A549 (cell line): ENCODE data around the gene VSTM2B. TPM values are rescaled to one million over a fixed set of nuclear protein-coding genes. Genes with fewer than 3 reads are reported as not detected.
A peak's percentile ranks its signal among the peaks of the same experiment; 100 is the strongest.

ENCODE experiments used
- ATAC-seq, 2 experiments: fragments of 200-7000 bp in 1 of 2; fragments of >200 bp in 1 of 2; cut with Nextera tagmentation in 1 of 2; cut with Tn5 transposase in 1 of 2; 3 replicates each; pipeline versions ENCODE4 v1.8.0 to v1.9.1; 2018 to 2020; ENCODE audit warnings: mild to moderate bottlenecking in 1 of 2, moderate library complexity in 1 of 2
- CTCF ChIA-PET: fragments of 300-600 bp; sonication (Branson Sonifier 250); formaldehyde crosslinking; extraction: SDS; loops from one replicate; lab custom pipeline; 2021; ENCODE audit warnings: antibody characterized with exemption, inconsistent platforms; lab: Yijun Ruan, JAX
- POLR2A ChIA-PET: fragments of 350-600 bp; formaldehyde crosslinking; extraction: SDS; loops from one replicate; lab custom pipeline; 2021; ENCODE audit warnings: antibody characterized with exemption, inconsistent platforms; lab: Yijun Ruan, JAX
- DNase-seq, 2 experiments: peaks; one replicate each; pipeline versions ENCODE4 v3.0.0 to v3.0.0-alpha.2; 2011 to 2016; ENCODE audit warnings: low read depth in 1 of 2, low spot score in 1 of 2
- FAIRE-seq: peaks from 2 replicates; lab custom pipeline; 2011; peaks lifted over from hg19 to GRCh38; lab: Jason Lieb, UNC
- H3K27ac ChIP-seq, 2 experiments: fragments of >200 bp; sonication (Bioruptor Twin); formaldehyde crosslinking; 3 replicates each; pipeline ENCODE4 v1.5.1; 2016 to 2017
- H3K4me1 ChIP-seq: fragments of >200 bp; sonication (Bioruptor Twin); formaldehyde crosslinking; 3 replicates; pipeline ENCODE4 v1.6.1; 2016
- H3K4me2 ChIP-seq: fragments of >200 bp; sonication (Bioruptor Twin); formaldehyde crosslinking; 3 replicates; pipeline ENCODE4 v1.6.1; 2016
- H3K4me3 ChIP-seq: fragments of >200 bp; sonication (Bioruptor Twin); formaldehyde crosslinking; 3 replicates; pipeline ENCODE4 v1.5.1; 2016
- H3K9me3 ChIP-seq: fragments of >200 bp; sonication (Bioruptor Twin); formaldehyde crosslinking; 3 replicates; pipeline ENCODE4 v1.6.1; 2016
- BHLHE40 ChIP-seq: IDR thresholded peaks from 2 replicates; pipeline ENCODE4 v1.6.1; 2012; ENCODE audit warnings: low read depth, low read length, inconsistent platforms
- CBX2 ChIP-seq: fragments of 200-600 bp; sonication (generic); IDR thresholded peaks from 2 replicates; pipeline ENCODE4 v1.6.1; 2016; ENCODE audit warnings: low read depth, mild to moderate bottlenecking, borderline replicate concordance
- CHD4 ChIP-seq: fragments of 200-600 bp; sonication (generic); IDR thresholded peaks from 2 replicates; pipeline ENCODE4 v1.6.1; 2016; ENCODE audit warnings: antibody characterized with exemption, mild to moderate bottlenecking, borderline replicate concordance
- ESRRA ChIP-seq: fragments of 150-350 bp; IDR thresholded peaks from 2 replicates; pipeline ENCODE4 v1.6.1; 2014; ENCODE audit warnings: mild to moderate bottlenecking, low read length, borderline replicate concordance
- FOSB ChIP-seq: fragments of 250-450 bp; sonication (Bioruptor Pico); IDR thresholded peaks from 2 replicates; pipeline ENCODE4 v1.5.0; 2020; ENCODE audit warnings: mild to moderate bottlenecking, moderate library complexity
- GATA3 ChIP-seq: IDR thresholded peaks from 2 replicates; pipeline ENCODE4 v1.6.1; 2012; ENCODE audit warnings: borderline replicate concordance
- HEYL ChIP-seq: fragments of 250-450 bp; sonication (Bioruptor Pico); IDR thresholded peaks from 2 replicates; pipeline ENCODE4 v1.8.0; 2021; ENCODE audit warnings: mild to moderate bottlenecking, moderate library complexity
- HOXB13 ChIP-seq: fragments of 250-450 bp; sonication (Bioruptor Pico); IDR thresholded peaks from 2 replicates; pipeline ENCODE4 v1.5.0; 2020; ENCODE audit warnings: low read depth, mild to moderate bottlenecking, moderate library complexity
- HOXB5 ChIP-seq: fragments of 250-450 bp; sonication (Bioruptor Pico); IDR thresholded peaks from 2 replicates; pipeline ENCODE4 v1.5.0; 2020; ENCODE audit warnings: mild to moderate bottlenecking, moderate library complexity
- JUN ChIP-seq, 2 experiments: fragments of >200 bp; sonication (Bioruptor Twin); formaldehyde crosslinking; IDR thresholded peaks; 2 replicates in 1 of 2; 3 replicates in 1 of 2; pipeline ENCODE4 v1.6.1; 2016 to 2017
- MAX ChIP-seq: IDR thresholded peaks from 2 replicates; pipeline ENCODE4 v1.6.1; 2012
- MYC ChIP-seq: IDR thresholded peaks from 2 replicates; pipeline ENCODE4 v1.6.1; 2012; ENCODE audit warnings: mild to moderate bottlenecking, inconsistent platforms, low read length, improper control_type of control experiment, borderline replicate concordance
- NPAS2 ChIP-seq: fragments of 250-450 bp; sonication (Bioruptor Pico); IDR thresholded peaks from 2 replicates; pipeline ENCODE4 v1.8.0; 2022; ENCODE audit warnings: mild to moderate bottlenecking, moderate library complexity, borderline replicate concordance
- TFCP2L1 ChIP-seq: fragments of 250-450 bp; sonication (Bioruptor Pico); IDR thresholded peaks from 2 replicates; pipeline ENCODE4 v1.5.0; 2021; ENCODE audit warnings: mild to moderate bottlenecking
- ZFP36 ChIP-seq: fragments of 450-650 bp; IDR thresholded peaks from 2 replicates; pipeline ENCODE4 v1.6.1; 2014; ENCODE audit warnings: borderline replicate concordance; ENCODE audit not compliant: partially characterized antibody
- WGBS: methylation state at CpG from one replicate; pipeline ENCODE4 v1.1.6; 2017; ENCODE audit errors: missing lambda C conversion rate; 5-methylcytosine and 5-hydroxymethylcytosine counted together
- polyA plus RNA-seq, 4 experiments: library from polyadenylated mRNA; depleted of rRNA in 3 of 4; stranded (reverse); fragments of >200 nt; fragmentation: RNase III in 1 of 4; extraction: RNeasy Plus Mini Kit Qiagen cat#74134 plus additional on column Dnase treatment in 1 of 4; gene quantifications; 2 replicates in 3 of 4; 3 replicates in 1 of 4; pipeline ENCODE4 v1.2.3, GENCODE V29; 2011 to 2017
- TF ChIP-seq, protein P1 (sequence below): fragments of >200 bp; sonication (Bioruptor Twin); formaldehyde crosslinking; IDR thresholded peaks from 3 replicates; pipeline ENCODE4 v1.6.1; 2016
- TF ChIP-seq, protein P2 (sequence below): fragments of >200 bp; sonication (Bioruptor Twin); formaldehyde crosslinking; IDR thresholded peaks from 3 replicates; pipeline ENCODE4 v1.5.1; 2016

VSTM2B gene
- polyA plus RNA-seq, 2 of the 4 experiments (the other 2 are of a cell fraction), result not detected

GRCh38 chr19:29511768-29512167 is 14.0 kb upstream of the VSTM2B start:
- no peak for ATAC-seq
- no peak overlapping the region for H3K27ac ChIP-seq
- H3K4me1 ChIP-seq, result no peaks in the 10 kb centered on the region
- WGBS, result 17% methylated on average over 3 of the region's 3 CpGs
- H3K4me2 ChIP-seq, result no peak overlapping the region
- no peak overlapping the region for H3K4me3 ChIP-seq
- TF ChIP-seq TFCP2L1 (CRISPR knock-in tag) (no peak), HOXB5 (CRISPR knock-in tag) (no peak), NPAS2 (CRISPR knock-in tag) (no peak), ESRRA (no peak), ZFP36 (no peak), MYC (no peak), HEYL (CRISPR knock-in tag) (no peak), JUN (IDR thresholded peaks at IDR 0.05) (no peak), GATA3 (no peak), HOXB13 (CRISPR knock-in tag) (no peak), BHLHE40 (no peak), FOSB (CRISPR knock-in tag) (no peak), CHD4 (no peak)
- TF ChIP-seq, protein P1, sequence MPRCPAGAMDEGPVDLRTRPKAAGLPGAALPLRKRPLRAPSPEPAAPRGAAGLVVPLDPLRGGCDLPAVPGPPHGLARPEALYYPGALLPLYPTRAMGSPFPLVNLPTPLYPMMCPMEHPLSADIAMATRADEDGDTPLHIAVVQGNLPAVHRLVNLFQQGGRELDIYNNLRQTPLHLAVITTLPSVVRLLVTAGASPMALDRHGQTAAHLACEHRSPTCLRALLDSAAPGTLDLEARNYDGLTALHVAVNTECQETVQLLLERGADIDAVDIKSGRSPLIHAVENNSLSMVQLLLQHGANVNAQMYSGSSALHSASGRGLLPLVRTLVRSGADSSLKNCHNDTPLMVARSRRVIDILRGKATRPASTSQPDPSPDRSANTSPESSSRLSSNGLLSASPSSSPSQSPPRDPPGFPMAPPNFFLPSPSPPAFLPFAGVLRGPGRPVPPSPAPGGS, result no peak
- TF ChIP-seq, protein P2, sequence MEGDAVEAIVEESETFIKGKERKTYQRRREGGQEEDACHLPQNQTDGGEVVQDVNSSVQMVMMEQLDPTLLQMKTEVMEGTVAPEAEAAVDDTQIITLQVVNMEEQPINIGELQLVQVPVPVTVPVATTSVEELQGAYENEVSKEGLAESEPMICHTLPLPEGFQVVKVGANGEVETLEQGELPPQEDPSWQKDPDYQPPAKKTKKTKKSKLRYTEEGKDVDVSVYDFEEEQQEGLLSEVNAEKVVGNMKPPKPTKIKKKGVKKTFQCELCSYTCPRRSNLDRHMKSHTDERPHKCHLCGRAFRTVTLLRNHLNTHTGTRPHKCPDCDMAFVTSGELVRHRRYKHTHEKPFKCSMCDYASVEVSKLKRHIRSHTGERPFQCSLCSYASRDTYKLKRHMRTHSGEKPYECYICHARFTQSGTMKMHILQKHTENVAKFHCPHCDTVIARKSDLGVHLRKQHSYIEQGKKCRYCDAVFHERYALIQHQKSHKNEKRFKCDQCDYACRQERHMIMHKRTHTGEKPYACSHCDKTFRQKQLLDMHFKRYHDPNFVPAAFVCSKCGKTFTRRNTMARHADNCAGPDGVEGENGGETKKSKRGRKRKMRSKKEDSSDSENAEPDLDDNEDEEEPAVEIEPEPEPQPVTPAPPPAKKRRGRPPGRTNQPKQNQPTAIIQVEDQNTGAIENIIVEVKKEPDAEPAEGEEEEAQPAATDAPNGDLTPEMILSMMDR, result no peak
- TF ChIP-seq, all 56 proteins: peak for 0
- no peaks in the 10 kb centered on the region for H3K9me3 ChIP-seq
- ChIA-PET CTCF (no interaction called here), POLR2A (no interaction called here)
- no peak for FAIRE-seq
- DNase-seq, result no peak

DNA sequence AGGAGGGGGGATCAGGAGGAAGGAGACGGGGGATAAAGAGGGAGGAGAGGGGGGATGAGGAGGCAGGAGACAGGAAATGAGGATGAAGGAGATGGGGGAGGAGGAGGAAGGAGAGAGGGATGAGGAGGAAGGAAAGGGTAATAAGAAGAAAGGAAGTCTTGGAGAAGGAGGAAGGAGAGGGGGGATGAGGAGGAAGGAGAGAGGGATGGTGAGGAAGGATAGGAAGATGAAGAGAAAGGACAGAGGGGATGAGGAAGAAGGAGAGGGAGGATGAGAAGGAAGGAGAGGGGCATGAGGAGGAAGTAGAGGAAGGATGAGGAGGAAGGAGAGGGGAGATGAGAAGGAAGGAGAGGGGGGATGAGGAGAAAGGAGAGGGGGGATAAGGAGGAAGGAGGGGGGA is 13.0 kb upstream of the VSTM2B start:
- Histone ChIP-seq H3K4me2 (no peak overlapping the region), H3K27ac (no peak overlapping the region), H3K4me3 (no peak overlapping the region), H3K9me3 (no peaks in the 10 kb centered on the region), H3K4me1 (no peaks in the 10 kb centered on the region)
- ATAC-seq, result no peak
- DNase-seq, result no peak
- 8% methylated on average over 1 of the region's 1 CpG for WGBS
- ChIA-PET POLR2A (no interaction called here), CTCF (no interaction called here)
- FAIRE-seq, result no peak
- TF ChIP-seq CBX2, result no peak
- no peak for TF ChIP-seq FOSB (CRISPR knock-in tag)
- TF ChIP-seq NPAS2 (CRISPR knock-in tag), result no peak

- H3K9me3 ChIP-seq, result no peaks in the 10 kb centered on the region
- ChIA-PET POLR2A (no interaction called here), CTCF (interaction anchor here (1.5 to 5.2 kb wide), 2 partner anchors 13 to 16 kb away, joined by 3 to 47 read pairs; no protein-coding TSS in a partner anchor)
- peak; percentile 62 to 76 for ATAC-seq
- H3K4me3 ChIP-seq, result no peak overlapping the region
- TF ChIP-seq, protein P1, result no peak
- no peak for TF ChIP-seq MAX
- TF ChIP-seq, all 56 proteins: peak for 0
- DNase-seq (peak in 1 of 2 experiments; percentile 59), FAIRE-seq (no peak)
- H3K4me2 ChIP-seq, result no peak overlapping the region
- 15% methylated on average over 8 of the region's 8 CpGs for WGBS
- no peaks in the 10 kb centered on the region for H3K4me1 ChIP-seq
- no peak overlapping the region for H3K27ac ChIP-seq
Observed at GRCh38 chr19:29514525-29515232, 11.1 kb upstream of the VSTM2B start.
